ENCODE measurements around the gene ERP44. TPM values are rescaled to one million over a fixed set of nuclear protein-coding genes. Genes with fewer than 3 reads are reported as not detected.

Gene ERP44
- total RNA-seq, 1 donor from 2014 or later = 18.0 TPM

DNA sequence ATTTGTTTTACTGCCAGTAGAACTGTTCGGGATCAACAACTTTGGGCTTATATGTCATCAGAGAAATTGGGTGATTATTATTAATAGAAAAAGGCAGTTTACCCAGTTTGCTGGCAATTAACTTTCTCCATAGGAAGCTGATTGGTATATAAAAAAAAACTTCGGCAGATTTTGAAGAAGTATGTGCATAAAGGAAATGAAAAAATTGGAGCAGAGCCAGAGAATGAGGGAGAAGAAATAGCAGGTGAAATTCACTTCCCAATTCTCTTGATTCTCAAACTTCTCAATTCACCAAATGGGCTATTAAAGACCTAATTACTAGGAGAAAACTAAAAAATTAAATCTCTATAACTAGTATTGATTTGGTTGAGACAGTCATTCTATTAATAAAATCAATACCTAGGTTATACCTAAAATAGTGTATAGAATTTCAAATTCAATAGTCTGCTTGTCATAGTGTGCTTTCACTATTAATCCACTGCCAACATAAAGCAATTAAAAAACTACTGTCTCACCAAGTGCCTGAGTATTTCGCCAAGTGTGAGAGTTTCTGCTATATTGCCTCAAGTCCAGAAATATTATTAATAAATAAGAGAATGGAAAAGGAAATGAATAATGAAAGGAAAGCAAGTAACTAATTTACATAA, 144.8 kb downstream of the ERP44 start:
- no peaks in the 10 kb centered on the region for H3K27me3 Mint-ChIP-seq (ENCODE audit: insufficient read depth, low read depth)
- Histone ChIP-seq H3K4me1 (no peaks in the 10 kb centered on the region), H3K27me3 (no peaks in the 10 kb centered on the region), H3K79me2 (ENCODE audit: low read depth) (no peaks in the 10 kb centered on the region), H3K4me2 (no peak overlapping the region), H2AFZ (replicated peaks) (no peak overlapping the region), H3F3A (ENCODE audit: low read depth) (no peaks in the 10 kb centered on the region), H4K20me1 (ENCODE audit: low read depth) (no peaks in the 10 kb centered on the region), H3K36me3 (peaks cover 9% of the 10 kb centered on the region), H3K9ac (no peak overlapping the region), H3K9me3 (ENCODE audit: low read depth) (no peaks in the 10 kb centered on the region), H3K27ac (no peak overlapping the region), H3K4me3 (no peak overlapping the region)
- DNase-seq (ENCODE audit: low spot score) = no peak
- H3K4me1 Mint-ChIP-seq = no peaks in the 10 kb centered on the region
- no peak overlapping the region for H3K27ac Mint-ChIP-seq
- H3K9me3 Mint-ChIP-seq = peaks cover 2% of the 10 kb centered on the region
- TF ChIP-seq EZH2phosphoT487 (IDR thresholded peaks at IDR 0.05) (no peak), CTCF (IDR thresholded peaks at IDR 0.05) (no peak), EZH2 (IDR thresholded peaks at IDR 0.05) (no peak)
- H3K36me3 Mint-ChIP-seq = peaks cover 5% of the 10 kb centered on the region
- no peak overlapping the region for H3K4me3 Mint-ChIP-seq

GRCh38 chr9:99948896-99949295, 149.9 kb downstream of the ERP44 start:
- no peaks in the 10 kb centered on the region for H3K4me1 ChIP-seq
- no peaks in the 10 kb centered on the region for H3F3A ChIP-seq (ENCODE audit: low read depth)
- H3K4me1 Mint-ChIP-seq = no peaks in the 10 kb centered on the region
- H3K4me2 ChIP-seq = no peak overlapping the region
- H3K9me3 ChIP-seq (ENCODE audit: low read depth) = no peaks in the 10 kb centered on the region
- no peaks in the 10 kb centered on the region for H3K79me2 ChIP-seq (ENCODE audit: low read depth)
- no peak overlapping the region for H3K4me3 ChIP-seq
- H3K27ac ChIP-seq = no peak overlapping the region
- TF ChIP-seq EZH2phosphoT487 (IDR thresholded peaks at IDR 0.05) = no peak
- TF ChIP-seq EZH2 (IDR thresholded peaks at IDR 0.05) = no peak
- no peak for TF ChIP-seq CTCF (IDR thresholded peaks at IDR 0.05)
- peaks cover 2% of the 10 kb centered on the region for H3K9me3 Mint-ChIP-seq
- no peak overlapping the region for H2AFZ ChIP-seq (replicated peaks)
- no peak overlapping the region for H3K9ac ChIP-seq
- H3K36me3 Mint-ChIP-seq = peaks cover 5% of the 10 kb centered on the region
- peaks cover 9% of the 10 kb centered on the region for H3K36me3 ChIP-seq
- no peak for DNase-seq (ENCODE audit: low spot score)
- no peaks in the 10 kb centered on the region for H3K27me3 ChIP-seq
- H3K27ac Mint-ChIP-seq = no peak overlapping the region
- no peak overlapping the region for H3K4me3 Mint-ChIP-seq
- H4K20me1 ChIP-seq (ENCODE audit: low read depth) = no peaks in the 10 kb centered on the region
- H3K27me3 Mint-ChIP-seq (ENCODE audit: insufficient read depth, low read depth) = no peaks in the 10 kb centered on the region

DNA sequence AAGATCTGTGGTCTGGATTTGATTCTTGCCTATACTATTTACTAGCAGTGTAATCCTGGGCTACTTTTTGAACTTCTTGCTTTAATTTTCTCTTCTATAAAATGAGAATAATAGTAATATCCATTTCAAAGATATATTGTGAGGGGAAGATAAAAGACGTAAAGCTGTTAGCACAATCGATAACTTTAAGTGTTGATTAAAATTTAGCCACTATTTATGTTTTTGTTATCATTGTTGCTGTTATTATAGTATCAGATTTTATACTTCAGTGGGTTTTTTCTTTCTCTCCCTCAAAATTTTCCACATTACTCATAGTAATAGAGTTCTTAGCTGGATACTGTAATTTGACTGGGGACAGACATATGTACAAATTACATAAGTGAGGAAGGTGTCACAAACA, 150.3 kb downstream of the ERP44 start:
- H3K27me3 ChIP-seq = no peaks in the 10 kb centered on the region
- H3K4me1 Mint-ChIP-seq = no peaks in the 10 kb centered on the region

More for the DNA sequence above, 150.3 kb downstream of the ERP44 start:
- no peak overlapping the region for H3K4me3 ChIP-seq
- peaks cover 5% of the 10 kb centered on the region for H3K36me3 Mint-ChIP-seq
- no peaks in the 10 kb centered on the region for H3K79me2 ChIP-seq (ENCODE audit: low read depth)
- H3K27me3 Mint-ChIP-seq (ENCODE audit: insufficient read depth, low read depth) = no peaks in the 10 kb centered on the region
- peaks cover 9% of the 10 kb centered on the region for H3K36me3 ChIP-seq
- H3K4me3 Mint-ChIP-seq = no peak overlapping the region
- no peaks in the 10 kb centered on the region for H4K20me1 ChIP-seq (ENCODE audit: low read depth)
- no peak for TF ChIP-seq EZH2 (IDR thresholded peaks at IDR 0.05)
- no peak for TF ChIP-seq CTCF (IDR thresholded peaks at IDR 0.05)
- no peak for TF ChIP-seq EZH2phosphoT487 (IDR thresholded peaks at IDR 0.05)
- peaks cover 2% of the 10 kb centered on the region for H3K9me3 Mint-ChIP-seq
- no peaks in the 10 kb centered on the region for H3K4me1 ChIP-seq
- no peaks in the 10 kb centered on the region for H3K9me3 ChIP-seq (ENCODE audit: low read depth)
- H3K27ac Mint-ChIP-seq = no peak overlapping the region
- no peak overlapping the region for H3K27ac ChIP-seq
- no peaks in the 10 kb centered on the region for H3F3A ChIP-seq (ENCODE audit: low read depth)
- H2AFZ ChIP-seq (replicated peaks) = no peak overlapping the region
- no peak overlapping the region for H3K4me2 ChIP-seq
- no peak overlapping the region for H3K9ac ChIP-seq
- no peak for DNase-seq (ENCODE audit: low spot score)
